Adipocyte (in vitro differentiated cells): ENCODE results near the gene INHA.

ENCODE experiments used
- DNase-seq: peaks from one replicate; pipeline ENCODE4 v3.0.0-alpha.2; 2015; ENCODE audit warnings: low read depth
- H3K27me3 ChIP-seq: replicated peaks from 2 replicates; pipeline ENCODE4 v1.7.0; 2013; ENCODE audit warnings: mild to moderate bottlenecking, low read length, moderate library complexity; ENCODE audit not compliant: control insufficient read depth, insufficient read depth
- H3K36me3 ChIP-seq: 2 replicates; pipeline ENCODE4 v1.7.0; 2013; ENCODE audit warnings: low read length, mild to moderate bottlenecking, moderate library complexity; ENCODE audit not compliant: control insufficient read depth, insufficient read depth, severe bottlenecking
- H3K4me1 ChIP-seq: 2 replicates; pipeline ENCODE4 v1.7.0; 2013; ENCODE audit warnings: mild to moderate bottlenecking, low read length, moderate library complexity; ENCODE audit not compliant: control insufficient read depth, insufficient read depth
- H3K4me3 ChIP-seq: 2 replicates; pipeline ENCODE4 v1.7.0; 2013; ENCODE audit warnings: mild to moderate bottlenecking, low read length, moderate library complexity
- H3K9ac ChIP-seq: 2 replicates; pipeline ENCODE4 v1.7.0; 2013; ENCODE audit warnings: mild to moderate bottlenecking, low read length, moderate library complexity
- H3K9me3 ChIP-seq: 2 replicates; pipeline ENCODE4 v1.7.0; 2013; ENCODE audit warnings: mild to moderate bottlenecking, low read length, moderate library complexity; ENCODE audit not compliant: control insufficient read depth

The INHA gene

DNA sequence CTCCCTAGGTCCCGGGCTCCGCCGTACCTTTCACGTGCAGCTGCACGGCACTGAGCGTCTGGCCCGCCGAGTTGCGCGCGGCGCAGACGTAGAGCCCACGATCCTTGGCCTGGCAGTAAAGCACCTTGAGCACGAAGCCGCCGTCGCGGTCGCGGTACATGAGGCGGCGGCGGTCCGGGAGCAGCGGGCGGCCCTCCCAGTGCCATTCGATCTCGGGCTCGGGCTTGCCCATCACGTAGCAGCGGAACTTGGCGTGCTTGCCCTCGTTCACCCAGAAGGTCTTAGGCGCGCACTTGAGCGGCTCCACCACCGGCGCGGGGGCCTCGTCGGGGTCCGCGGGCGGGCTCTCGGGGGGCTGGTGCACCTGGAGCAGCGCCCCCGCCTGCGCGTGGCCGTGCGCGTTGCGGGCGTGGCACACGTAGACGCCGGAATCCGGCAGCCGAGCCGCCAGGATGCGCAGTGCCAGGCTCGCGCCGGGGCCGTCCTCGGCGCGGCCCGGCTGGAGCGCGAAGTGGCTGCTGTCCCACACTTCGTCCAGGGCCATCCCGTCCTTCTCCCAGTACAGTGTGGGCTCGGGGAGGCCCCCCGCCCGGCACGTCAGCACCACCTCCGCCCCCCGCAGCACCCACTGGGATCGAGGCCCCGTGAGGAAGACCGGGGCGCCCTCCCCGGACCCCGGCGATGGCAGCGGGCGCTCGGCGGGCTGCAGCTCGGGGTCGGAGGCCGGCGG is 1.8 kb upstream of the INHA start:
- peak; percentile 70 for DNase-seq
- peaks cover 19% of the 10 kb centered on the region for H3K4me1 ChIP-seq
- H3K9me3 ChIP-seq = no peaks in the 10 kb centered on the region
- no peaks in the 10 kb centered on the region for H3K27me3 ChIP-seq
- peak overlapping the region; percentile 83 for H3K4me3 ChIP-seq
- peaks cover 32% of the 10 kb centered on the region for H3K36me3 ChIP-seq
- H3K9ac ChIP-seq = peak overlapping the region; percentile 95

- Histone ChIP-seq H3K27me3 (peaks cover 2% of the 10 kb centered on the region), H3K4me3 (peak overlapping the region; percentile 83)
Measured at GRCh38 chr2:219570924-219571310, 1.2 kb upstream of the INHA start.

GRCh38 chr2:219571311-219572236 is 536 bp upstream of the INHA start, which contains the start of gene OBSL1:
OBSL1 (minus strand) TSS chr2:219571539; CDS start chr2:219571232, 307 bp downstream.
- Histone ChIP-seq H3K36me3 (peaks cover 26% of the 10 kb centered on the region), H3K9ac (peak within 1 kb of the TSS; percentile 95), H3K27me3 (peaks cover 7% of the 10 kb centered on the region), H3K4me1 (peaks cover 21% of the 10 kb centered on the region), H3K4me3 (peak within 1 kb of the TSS; percentile 83), H3K9me3 (no peaks in the 10 kb centered on the region)
- peak; percentile 75 for DNase-seq

More at GRCh38 chr2:219570924-219571310, 1.2 kb upstream of the INHA start:
- Histone ChIP-seq H3K9me3 (no peaks in the 10 kb centered on the region), H3K36me3 (peaks cover 32% of the 10 kb centered on the region), H3K4me1 (peaks cover 19% of the 10 kb centered on the region), H3K9ac (peak overlapping the region; percentile 95)
- DNase-seq = peak; percentile 62

- peaks cover 12% of the 10 kb centered on the region for H3K36me3 ChIP-seq
- no peak overlapping the region for H3K4me3 ChIP-seq
- H3K9me3 ChIP-seq = no peaks in the 10 kb centered on the region
- peaks cover 30% of the 10 kb centered on the region for H3K4me1 ChIP-seq
- no peak for DNase-seq
- peaks cover 13% of the 10 kb centered on the region for H3K27me3 ChIP-seq
- no peak overlapping the region for H3K9ac ChIP-seq
Measured at GRCh38 chr2:219573166-219573565, 1.1 kb downstream of the INHA start.

DNA sequence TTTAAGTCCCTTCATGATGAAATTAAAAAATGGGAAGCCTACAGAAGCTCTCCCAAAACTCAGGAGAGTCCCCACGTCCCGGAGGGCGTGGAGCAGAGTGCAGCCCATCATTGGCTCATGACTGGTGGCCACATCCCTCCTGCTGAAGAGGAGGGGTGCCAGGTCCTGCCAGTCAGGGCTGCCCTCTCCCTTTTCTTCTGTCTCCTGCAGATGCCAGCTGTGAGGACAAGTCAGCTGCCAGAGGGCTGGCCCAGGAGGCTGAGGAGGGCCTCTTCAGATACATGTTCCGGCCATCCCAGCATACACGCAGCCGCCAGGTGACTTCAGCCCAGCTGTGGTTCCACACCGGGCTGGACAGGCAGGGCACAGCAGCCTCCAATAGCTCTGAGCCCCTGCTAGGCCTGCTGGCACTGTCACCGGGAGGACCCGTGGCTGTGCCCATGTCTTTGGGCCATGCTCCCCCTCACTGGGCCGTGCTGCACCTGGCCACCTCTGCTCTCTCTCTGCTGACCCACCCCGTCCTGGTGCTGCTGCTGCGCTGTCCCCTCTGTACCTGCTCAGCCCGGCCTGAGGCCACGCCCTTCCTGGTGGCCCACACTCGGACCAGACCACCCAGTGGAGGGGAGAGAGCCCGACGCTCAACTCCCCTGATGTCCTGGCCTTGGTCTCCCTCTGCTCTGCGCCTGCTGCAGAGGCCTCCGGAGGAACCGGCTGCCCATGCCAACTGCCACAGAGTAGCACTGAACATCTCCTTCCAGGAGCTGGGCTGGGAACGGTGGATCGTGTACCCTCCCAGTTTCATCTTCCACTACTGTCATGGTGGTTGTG is 2.6 kb downstream of the INHA start:
- H3K27me3 ChIP-seq = peaks cover 13% of the 10 kb centered on the region
- no peak overlapping the region for H3K9ac ChIP-seq
- no peak overlapping the region for H3K4me3 ChIP-seq
- no peaks in the 10 kb centered on the region for H3K9me3 ChIP-seq
- DNase-seq = no peak
- H3K4me1 ChIP-seq = peaks cover 38% of the 10 kb centered on the region
- H3K36me3 ChIP-seq = peaks cover 3% of the 10 kb centered on the region

GRCh38 chr2:219575566-219576504 is 3.7 kb downstream of the INHA start:
- Histone ChIP-seq H3K36me3 (no peaks in the 10 kb centered on the region), H3K9ac (no peak overlapping the region), H3K4me1 (peaks cover 36% of the 10 kb centered on the region), H3K27me3 (peaks cover 13% of the 10 kb centered on the region), H3K4me3 (no peak overlapping the region), H3K9me3 (no peaks in the 10 kb centered on the region)
- DNase-seq = no peak

GRCh38 chr2:219576505-219577388 is 4.6 kb downstream of the INHA start:
- H3K9ac ChIP-seq = no peak overlapping the region
- peaks cover 33% of the 10 kb centered on the region for H3K4me1 ChIP-seq
- no peaks in the 10 kb centered on the region for H3K9me3 ChIP-seq
- no peak overlapping the region for H3K4me3 ChIP-seq
- no peaks in the 10 kb centered on the region for H3K36me3 ChIP-seq
- DNase-seq = no peak
- H3K27me3 ChIP-seq = peaks cover 13% of the 10 kb centered on the region

DNA sequence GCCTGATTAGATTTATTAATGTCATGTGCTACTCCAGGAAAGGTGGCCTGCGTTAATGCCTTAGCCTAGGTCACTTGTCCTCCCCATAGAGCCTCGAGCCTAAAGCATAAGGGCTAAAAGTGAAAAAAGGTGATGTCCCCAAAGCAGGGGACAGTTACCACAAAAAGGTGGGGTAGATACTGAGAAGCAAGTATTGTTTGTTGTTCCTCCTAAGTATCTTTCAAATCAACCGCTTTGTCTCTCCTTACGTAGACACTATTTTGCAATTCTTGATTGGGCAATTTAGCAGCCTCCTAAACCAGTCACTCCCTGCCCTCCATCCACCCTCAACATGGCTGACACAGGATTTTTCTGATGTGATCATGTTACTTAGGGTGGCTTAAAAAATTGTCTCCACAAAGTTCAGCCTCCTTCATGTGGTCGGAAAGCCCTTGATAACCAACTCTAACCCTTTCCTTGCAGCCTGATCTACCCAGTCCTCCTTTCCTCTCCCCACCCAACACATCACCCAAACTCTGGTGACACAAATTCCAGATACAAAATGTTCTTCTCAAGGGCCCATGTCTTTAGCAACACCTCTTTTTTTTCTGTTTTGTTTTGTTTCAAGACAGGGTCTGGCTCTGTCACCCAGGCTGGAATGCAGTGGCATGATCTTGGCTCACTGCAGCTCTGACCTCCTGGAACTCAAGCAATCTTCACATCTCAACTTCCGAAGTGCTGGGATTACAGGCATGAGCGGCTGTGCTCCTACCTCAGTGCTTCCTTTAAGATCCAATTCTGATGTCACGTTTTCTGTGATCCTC is 6.9 kb downstream of the INHA start:
- no peaks in the 10 kb centered on the region for H3K9me3 ChIP-seq
- peak; percentile 74 for DNase-seq
- H3K27me3 ChIP-seq = peaks cover 13% of the 10 kb centered on the region
- H3K36me3 ChIP-seq = no peaks in the 10 kb centered on the region
- peak overlapping the region; percentile 21 for H3K9ac ChIP-seq
- H3K4me3 ChIP-seq = peak overlapping the region; percentile 38
- peaks cover 30% of the 10 kb centered on the region for H3K4me1 ChIP-seq

DNA sequence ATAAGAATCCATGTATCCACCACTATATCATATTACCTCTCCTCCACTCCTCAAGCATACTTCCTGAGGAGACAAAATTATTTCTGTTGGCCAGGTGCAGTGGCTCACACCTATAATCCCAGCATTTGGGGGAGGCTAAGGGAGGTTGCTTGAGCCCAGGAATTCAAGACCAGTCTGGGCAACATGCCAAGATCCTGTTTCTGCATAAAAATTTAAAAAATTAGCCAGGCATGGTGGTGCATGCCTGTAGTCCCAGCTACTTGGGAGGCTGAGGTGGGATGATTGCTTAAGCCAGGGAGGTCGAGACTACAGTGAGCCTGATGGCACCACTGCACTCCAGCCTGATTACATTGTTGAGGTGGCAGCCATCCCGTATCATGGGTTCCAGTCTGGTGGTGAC is 9.2 kb downstream of the INHA start:
- H3K4me1 ChIP-seq = peaks cover 30% of the 10 kb centered on the region
- peaks cover 7% of the 10 kb centered on the region for H3K27me3 ChIP-seq
- DNase-seq = no peak
- H3K9me3 ChIP-seq = no peaks in the 10 kb centered on the region
- H3K4me3 ChIP-seq = no peak overlapping the region
- H3K9ac ChIP-seq = no peak overlapping the region
- H3K36me3 ChIP-seq = no peaks in the 10 kb centered on the region
